Lower leg skin (tissue), 4 donors: Measurements from ENCODE around the gene CTSS. TPM values are rescaled to one million over a fixed set of nuclear protein-coding genes. Genes with fewer than 3 reads are reported as not detected.

Experiments used
- DNase-seq, 2 donors: peaks; one replicate each; pipeline ENCODE4 v3.0.0-alpha.2; 2019; ENCODE audit warnings: low spot score in 2 of 2
- H3K4me3 ChIP-seq: fragments of 200-600 bp; sonication (generic); 2 replicates; pipeline ENCODE4 v1.5.1; 2017; ENCODE audit warnings: mild to moderate bottlenecking, low read depth; ENCODE audit not compliant: poor library complexity, severe bottlenecking
- CTCF ChIP-seq, 3 donors: fragments of 450-650 bp; IDR thresholded peaks; one replicate each; pipeline ENCODE4 v1.5.1; 2016; ENCODE audit warnings: antibody characterized with exemption in 3 of 3, mild to moderate bottlenecking in 3 of 3, moderate library complexity in 2 of 3
- POLR2A ChIP-seq, 2 donors: fragments of 450-650 bp; IDR thresholded peaks; one replicate each; pipeline ENCODE4 v1.6.1; 2016 to 2017; ENCODE audit warnings: antibody characterized with exemption in 2 of 2, mild to moderate bottlenecking in 1 of 2, moderate library complexity in 1 of 2
- WGBS, 2 donors: methylation state at CpG; one replicate each; pipeline ENCODE4 v1.1.5; 2018; 5-methylcytosine and 5-hydroxymethylcytosine counted together
- intact Hi-C: fragments of 100-400 bp; cut with DNase I; formaldehyde crosslinking; loops from one replicate; pipeline ENCODE4 v1.15.0; 2023; ENCODE audit warnings: low total_unique reads
- total RNA-seq, 4 donors: library from RNA; depleted of rRNA; stranded (reverse); fragments of >200 nt; gene quantifications; one replicate each; pipeline ENCODE4 v1.1.0, GENCODE V29; 2016

CTSS gene
- total RNA-seq, 4 donors from 2014 or later, result 11.4 to 33.4 (median 19.9) TPM

GRCh38 chr1:150760013-150760412, 5.6 kb downstream of the CTSS start:
- intact Hi-C loops, result no loop called here
- 83 to 86% methylated on average over 3 of the region's 3 CpGs for WGBS, 2 donors
- no peak for TF ChIP-seq POLR2A (IDR thresholded peaks at IDR 0.05)
- no peak for TF ChIP-seq CTCF (IDR thresholded peaks at IDR 0.05)
- no peak overlapping the region for H3K4me3 ChIP-seq
- no peak for DNase-seq

GRCh38 chr1:150753416-150753815, 12.2 kb downstream of the CTSS start:
- no peak for TF ChIP-seq POLR2A (IDR thresholded peaks at IDR 0.05)
- no peak for TF ChIP-seq CTCF (IDR thresholded peaks at IDR 0.05)
- H3K4me3 ChIP-seq, result no peak overlapping the region
- no peak for DNase-seq
- WGBS, 2 donors, result 90 to 97% methylated on average over 2 of the region's 2 CpGs
- intact Hi-C loops, result no loop called here

GRCh38 chr1:150751443-150751842, 14.1 kb downstream of the CTSS start:
- 92 to 96% methylated on average over 6 of the region's 6 CpGs for whole genome bisulfite sequencing, 2 donors
- no peak for DNase-seq
- intact Hi-C loops, result no loop called here

DNA sequence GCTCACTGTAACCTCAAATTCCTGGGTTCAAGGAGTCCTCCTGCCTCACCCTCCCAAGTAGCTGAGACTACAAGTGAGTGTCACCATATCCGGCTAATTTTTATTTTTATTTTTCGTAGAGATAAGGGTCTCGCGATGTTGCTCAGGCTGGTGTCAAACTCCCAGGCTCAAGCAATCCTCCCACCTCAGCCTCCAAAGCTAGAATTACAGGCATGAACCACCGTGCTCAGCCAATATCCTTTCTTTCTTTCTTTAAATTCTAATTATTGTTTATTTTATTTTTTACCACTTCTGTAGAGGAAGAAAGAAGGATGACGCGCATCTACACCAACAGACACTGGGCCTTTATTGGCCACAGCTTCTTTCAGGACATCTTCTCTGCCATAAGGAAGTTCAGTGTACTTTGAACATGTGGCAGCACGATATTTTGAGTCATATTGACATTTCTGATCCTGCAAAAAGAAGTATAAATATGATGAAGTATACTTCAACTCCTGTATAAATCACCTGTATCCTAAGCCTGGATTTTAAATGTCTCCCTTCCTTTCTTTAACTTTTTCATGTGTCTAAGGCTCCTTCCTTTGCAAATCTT, 15.8 kb downstream of the CTSS start:
- no peak for DNase-seq
- TF ChIP-seq CTCF (IDR thresholded peaks at IDR 0.05), result no peak
- TF ChIP-seq POLR2A (IDR thresholded peaks at IDR 0.05), result no peak
- no peak overlapping the region for H3K4me3 ChIP-seq
- 88 to 94% methylated on average over 8 of the region's 8 CpGs for WGBS, 2 donors
- intact Hi-C loops, result no loop called here

More at GRCh38 chr1:150751443-150751842, 14.1 kb downstream of the CTSS start:
- no peak overlapping the region for H3K4me3 ChIP-seq
- TF ChIP-seq POLR2A (IDR thresholded peaks at IDR 0.05) (no peak), CTCF (IDR thresholded peaks at IDR 0.05) (no peak)

DNA sequence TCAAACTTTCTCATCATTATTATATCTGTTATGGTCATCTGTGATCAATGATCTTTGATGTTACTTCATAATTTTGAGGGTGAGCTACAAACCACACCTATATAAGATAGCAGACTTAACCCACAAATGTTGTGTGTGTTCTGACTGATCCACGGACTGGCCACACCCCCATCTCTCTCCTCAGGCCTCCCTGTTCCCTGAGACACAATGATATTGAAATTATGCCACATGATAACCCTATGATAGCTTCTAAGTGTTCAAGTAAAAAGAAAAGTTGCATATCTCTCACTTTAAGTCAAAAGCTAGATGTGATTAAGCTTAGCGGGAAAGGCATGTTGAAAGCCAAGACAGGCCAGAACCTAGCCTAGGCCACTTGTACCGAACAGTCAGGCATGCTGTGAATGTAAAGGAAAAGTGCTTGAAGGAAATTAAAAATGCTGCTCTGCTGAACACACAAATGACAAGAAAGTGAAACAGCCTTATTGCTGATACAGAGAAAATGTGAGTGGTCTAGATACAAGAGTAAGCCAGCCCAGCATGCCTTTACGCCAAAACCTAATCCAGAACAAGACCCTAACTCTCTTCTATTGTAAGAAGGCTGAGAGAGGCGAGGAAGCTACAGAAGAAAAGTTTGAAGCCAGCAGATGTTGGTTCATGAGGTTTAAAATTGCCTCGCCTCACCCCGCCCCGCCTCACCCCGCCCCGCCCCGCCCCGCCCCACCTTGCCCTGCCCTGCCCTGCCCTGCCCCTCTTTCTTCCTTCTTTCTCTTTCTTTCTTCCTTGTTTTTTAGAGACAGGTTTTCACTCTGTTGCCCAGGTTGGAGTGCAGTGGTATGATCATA, 16.5 kb downstream of the CTSS start:
- WGBS, 2 donors, result 64 to 68% methylated on average over 12 of the region's 12 CpGs
- no peak for DNase-seq
- no peak overlapping the region for H3K4me3 ChIP-seq
- no peak for TF ChIP-seq CTCF (IDR thresholded peaks at IDR 0.05)
- no peak for TF ChIP-seq POLR2A (IDR thresholded peaks at IDR 0.05)
- intact Hi-C loops, result no loop called here
